Stimulated activated naive CD4-positive, alpha-beta T cell (primary cell): ENCODE results near the gene CCDC175.
A peak's percentile ranks its signal among the peaks of the same experiment; 100 is the strongest.

Source experiments
- DNase-seq, 6 experiments: peaks; one replicate each; lab custom pipeline; 2025; lab: John Stamatoyannopoulos, UW

Gene CCDC175

GRCh38 chr14:59576332-59577294 is at the start of gene CCDC175:
CCDC175 (minus strand) TSS chr14:59576812; CDS start chr14:59576775, 37 bp downstream.
- peak; percentile 53 to 80 (median 72) for DNase-seq

GRCh38 chr14:59622631-59623030 is 46.0 kb upstream of the CCDC175 start:
- no peak for DNase-seq

- no peak for DNase-seq
These were observed 42.4 kb upstream of the CCDC175 start for GRCh38 chr14:59619061-59619460.

GRCh38 chr14:59601056-59601455 is 24.4 kb upstream of the CCDC175 start:
- no peak for DNase-seq

- no peak for DNase-seq
These were observed 23.8 kb upstream of the CCDC175 start for GRCh38 chr14:59600211-59600945.

GRCh38 chr14:59595071-59595470 is 18.5 kb upstream of the CCDC175 start:
- no peak for DNase-seq

GRCh38 chr14:59591641-59592370 is 15.2 kb upstream of the CCDC175 start:
- DNase-seq, result no peak

- DNase-seq, result no peak
These were observed 11.5 kb upstream of the CCDC175 start for GRCh38 chr14:59588101-59588500.

- no peak for DNase-seq
These were observed 9.4 kb upstream of the CCDC175 start for GRCh38 chr14:59585891-59586554.

- DNase-seq, result no peak
These were observed 7.1 kb upstream of the CCDC175 start for GRCh38 chr14:59583755-59584154.

- no peak for DNase-seq
These were observed 6.4 kb upstream of the CCDC175 start for GRCh38 chr14:59582845-59583509.

GRCh38 chr14:59582161-59582560 is 5.5 kb upstream of the CCDC175 start:
- DNase-seq, result no peak

GRCh38 chr14:59580911-59581310 is 4.3 kb upstream of the CCDC175 start:
- DNase-seq, result no peak

- DNase-seq, result no peak
These were observed 6.5 kb downstream of the CCDC175 start for GRCh38 chr14:59570122-59570521.

GRCh38 chr14:59566725-59567124 is 9.9 kb downstream of the CCDC175 start:
- DNase-seq, result no peak

- no peak for DNase-seq
These were observed 10.3 kb downstream of the CCDC175 start for GRCh38 chr14:59566296-59566695.

GRCh38 chr14:59565087-59565486 is 11.5 kb downstream of the CCDC175 start:
- no peak for DNase-seq

GRCh38 chr14:59564366-59564765 is 12.2 kb downstream of the CCDC175 start:
- no peak for DNase-seq

- no peak for DNase-seq
These were observed 29.3 kb downstream of the CCDC175 start for GRCh38 chr14:59547310-59547709.

GRCh38 chr14:59543873-59544272 is 32.7 kb downstream of the CCDC175 start:
- DNase-seq, result no peak

- DNase-seq, result no peak
These were observed 34.9 kb downstream of the CCDC175 start for GRCh38 chr14:59541731-59542130.
